Inferior parietal cortex (tissue), 1 donor: Measurements from ENCODE around the gene SORCS1.
"Not testable (repeated sequence)": the region's sequence is repeated elsewhere in the genome, so short reads cannot be mapped to it uniquely, and the experiment has no call there.

Experiments
- DNase-seq: peaks from one replicate; pipeline ENCODE4 v3.0.0-alpha.2; 2016; ENCODE audit errors: extremely low spot score

Gene SORCS1

GRCh38 chr10:107051769-107052168, 112.7 kb downstream of the SORCS1 start:
- no peak for DNase-seq

GRCh38 chr10:107043461-107043860, 121.0 kb downstream of the SORCS1 start:
- no peak for DNase-seq

DNA sequence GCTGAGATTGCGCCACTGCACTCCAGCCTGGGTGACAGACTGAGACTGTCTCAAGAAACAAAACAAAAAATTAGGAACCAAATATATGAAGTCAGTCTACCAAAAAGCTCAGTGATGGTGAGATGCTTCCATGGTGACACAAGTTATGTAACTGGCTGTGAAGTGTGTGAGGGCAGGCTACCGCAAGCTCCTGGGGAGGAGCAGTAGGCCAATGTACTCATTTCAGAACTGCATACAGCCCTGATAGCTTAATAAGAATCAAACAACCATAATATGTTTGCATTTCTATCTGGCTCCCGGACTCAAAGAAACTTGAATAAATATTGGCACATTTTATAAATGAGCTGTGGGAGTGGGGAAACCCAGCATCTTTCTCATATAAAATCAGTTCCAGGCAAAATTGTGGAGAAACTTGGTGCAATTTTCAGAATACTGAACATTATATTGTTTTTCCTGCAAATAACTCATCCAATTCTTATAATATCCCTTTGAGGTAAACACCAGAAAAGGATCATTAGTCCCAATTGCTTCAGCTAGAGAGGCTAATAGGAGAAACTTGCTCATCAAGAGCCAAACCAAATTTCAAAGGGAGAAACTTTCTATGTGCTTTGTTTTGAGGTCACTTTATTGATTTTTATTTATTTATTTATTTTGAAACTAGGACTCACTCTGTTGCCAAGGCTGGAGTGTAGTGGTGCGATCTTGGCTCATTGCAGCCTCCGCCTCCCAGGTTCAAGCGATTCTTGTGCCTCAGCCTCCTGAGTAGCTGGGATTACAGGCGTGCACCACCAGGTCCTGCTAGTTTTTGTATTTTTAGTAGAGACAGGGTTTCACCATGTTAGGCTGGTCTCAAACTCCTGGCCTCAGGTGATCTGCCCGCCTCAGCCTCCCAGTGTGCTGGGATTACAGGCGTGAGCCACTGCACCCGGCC, 127.0 kb downstream of the SORCS1 start:
- no peak for DNase-seq

DNA sequence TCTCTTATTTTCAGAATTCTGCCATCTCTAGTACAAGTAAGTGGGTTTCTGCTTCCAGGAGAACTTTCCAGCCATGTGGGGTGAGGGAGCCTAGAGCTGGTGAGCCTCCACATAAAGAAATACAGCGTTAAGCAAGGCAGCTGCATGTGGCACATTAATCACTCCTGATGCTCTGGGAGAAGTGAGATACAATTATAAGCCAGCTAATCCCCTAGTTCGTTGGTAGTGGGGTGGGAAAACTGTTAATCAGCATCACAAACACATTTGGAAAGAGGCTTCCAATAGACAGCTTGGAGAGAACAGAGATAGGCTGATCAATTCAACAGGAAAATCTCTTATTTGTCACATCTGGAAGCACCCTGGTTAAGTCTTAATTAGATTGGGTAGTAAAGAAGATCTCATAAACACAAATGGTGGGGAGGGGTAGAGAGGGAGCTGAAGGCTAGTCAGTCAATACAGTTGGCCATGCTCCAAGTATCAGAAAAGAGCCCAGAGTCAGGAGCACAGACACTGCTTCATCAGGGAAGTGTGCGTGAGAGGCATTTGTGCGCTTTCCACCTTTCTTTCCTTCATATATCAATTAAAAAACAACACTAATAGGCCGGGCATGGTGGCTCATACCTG, 130.6 kb downstream of the SORCS1 start:
- DNase-seq = no peak

- DNase-seq = no peak
These were observed 131.7 kb downstream of the SORCS1 start for GRCh38 chr10:107032700-107033401.

DNA sequence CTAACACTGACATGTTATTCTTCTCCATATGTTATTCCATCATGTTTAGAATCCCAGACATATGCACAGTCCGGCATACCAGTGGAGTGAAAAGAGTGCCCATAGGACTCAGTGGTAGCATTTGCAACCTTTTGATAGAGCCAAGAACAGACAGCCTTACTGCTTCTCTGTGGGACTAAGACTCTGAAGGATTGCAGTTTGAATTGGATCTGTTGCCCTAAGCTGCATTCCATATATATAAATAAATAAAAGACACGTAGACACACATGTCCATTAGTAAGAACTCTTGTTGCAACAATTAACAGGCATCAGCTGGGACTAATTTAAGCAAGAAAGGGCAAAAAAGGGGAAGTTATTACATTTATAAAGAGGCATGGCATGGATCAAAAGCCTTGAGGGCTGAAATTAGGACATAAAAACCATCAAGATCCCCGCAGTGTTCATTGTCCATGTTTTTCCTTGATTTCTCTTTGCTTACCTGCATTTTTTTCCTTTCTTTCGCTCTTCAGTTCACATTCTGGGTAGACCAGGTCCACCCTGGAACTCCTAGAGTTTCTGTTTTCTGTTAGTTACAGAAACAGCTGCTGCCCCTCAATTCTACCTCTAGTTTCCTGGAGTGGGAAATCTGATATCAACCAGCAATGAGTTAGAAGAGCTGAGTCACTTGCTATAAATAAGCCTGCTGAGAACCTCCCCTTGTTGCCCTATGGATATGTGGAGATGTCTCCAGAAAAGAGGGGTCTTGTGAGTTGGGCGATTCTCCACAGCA, 132.4 kb downstream of the SORCS1 start:
- DNase-seq = no peak

DNA sequence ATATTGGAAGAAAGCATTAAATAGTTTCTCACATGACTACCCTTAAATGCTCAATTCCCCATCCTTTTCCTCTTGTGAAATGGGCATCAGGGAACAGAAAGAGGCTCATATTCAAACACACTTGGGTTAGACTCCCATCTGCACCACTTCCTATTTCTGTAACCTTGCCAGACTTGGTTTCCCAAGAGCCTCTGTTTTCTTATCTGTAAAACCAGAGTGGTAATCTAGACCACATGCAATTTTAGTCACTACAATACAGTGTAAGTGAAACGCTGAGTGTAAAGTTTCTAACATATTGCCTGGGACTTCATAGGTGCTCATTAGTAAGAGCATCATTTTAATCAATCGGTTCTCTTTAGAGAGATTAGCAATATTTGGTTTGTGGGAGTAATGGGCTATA, 136.3 kb downstream of the SORCS1 start:
- no peak for DNase-seq

DNA sequence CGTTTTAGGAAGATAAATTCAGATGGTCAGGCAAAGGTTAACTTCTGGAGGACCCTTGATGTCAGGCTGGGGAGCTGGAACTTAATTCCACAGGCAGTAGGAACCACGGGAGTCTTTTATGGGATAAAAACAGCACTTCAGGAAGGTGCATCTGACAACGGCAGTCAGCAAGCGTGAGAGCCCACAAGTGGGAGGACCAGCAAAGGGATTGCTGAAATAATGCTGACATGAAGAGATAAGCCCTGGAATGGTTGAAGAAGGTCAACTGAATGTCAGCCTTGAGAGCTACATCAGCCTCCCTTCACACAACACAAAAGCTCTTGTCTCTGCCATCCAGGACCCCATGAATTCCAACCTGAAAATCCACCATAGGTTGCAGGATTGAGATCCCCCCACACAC, 138.8 kb downstream of the SORCS1 start:
- DNase-seq = no peak

GRCh38 chr10:107024033-107024432, 140.5 kb downstream of the SORCS1 start:
- DNase-seq = not testable (repeated sequence)

- DNase-seq = no peak
These were observed 141.7 kb downstream of the SORCS1 start for GRCh38 chr10:107022600-107023354.

GRCh38 chr10:107019154-107019553, 145.4 kb downstream of the SORCS1 start:
- DNase-seq = no peak

- no peak for DNase-seq
These were observed 151.1 kb downstream of the SORCS1 start for GRCh38 chr10:107013258-107014006.

- no peak for DNase-seq
These were observed 152.5 kb downstream of the SORCS1 start for GRCh38 chr10:107011992-107012391.

GRCh38 chr10:107011105-107011504, 153.4 kb downstream of the SORCS1 start:
- DNase-seq = no peak

- DNase-seq = no peak
These were observed 154.0 kb downstream of the SORCS1 start for GRCh38 chr10:107010531-107010930.

DNA sequence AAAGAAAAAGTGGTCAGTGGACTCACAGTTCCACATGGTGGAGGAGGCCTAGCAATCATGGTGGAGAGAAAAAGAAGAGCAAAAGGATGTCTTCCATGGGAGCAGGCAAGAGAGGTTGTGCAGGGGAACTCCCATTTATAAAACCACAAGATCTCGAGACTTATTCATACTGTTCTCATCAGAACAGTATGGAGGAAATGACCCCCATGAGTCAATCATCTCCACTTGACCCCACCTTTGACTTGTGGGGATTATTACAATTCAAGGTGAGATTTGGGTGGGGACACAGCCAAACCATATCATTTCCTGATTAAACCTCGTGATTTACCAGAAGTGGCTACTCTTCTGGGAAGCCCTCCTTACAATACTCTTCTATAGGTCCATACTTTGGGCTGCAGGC, 160.1 kb downstream of the SORCS1 start:
- DNase-seq = no peak

- DNase-seq = no peak
These were observed 162.4 kb downstream of the SORCS1 start for GRCh38 chr10:107002068-107002467.

DNA sequence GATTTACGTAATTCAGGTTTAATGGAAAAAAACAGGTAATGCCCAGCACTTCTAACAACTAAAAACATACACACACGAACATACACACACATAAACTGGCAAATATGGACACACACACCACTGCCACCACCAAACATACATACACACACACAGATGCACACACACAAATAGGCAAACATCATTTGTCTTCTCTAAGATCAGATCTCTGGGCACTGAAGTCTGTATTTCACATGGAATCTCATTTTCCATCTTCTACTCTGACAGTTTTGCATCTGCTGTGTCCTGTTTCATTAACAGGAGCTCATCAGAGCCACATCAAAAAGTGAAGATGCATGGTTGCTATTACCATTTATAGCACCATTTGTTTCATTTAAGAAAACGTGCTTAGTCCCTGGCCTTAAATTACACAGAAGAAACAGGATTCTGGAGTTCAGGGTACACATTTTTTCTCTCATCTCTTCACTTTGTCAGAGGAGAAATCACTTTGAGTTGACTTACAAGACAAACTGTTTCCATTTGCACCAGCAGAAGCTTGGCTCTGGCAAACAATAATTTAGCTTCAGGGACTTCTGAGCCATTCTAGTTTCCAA, 165.3 kb downstream of the SORCS1 start:
- DNase-seq = no peak

DNA sequence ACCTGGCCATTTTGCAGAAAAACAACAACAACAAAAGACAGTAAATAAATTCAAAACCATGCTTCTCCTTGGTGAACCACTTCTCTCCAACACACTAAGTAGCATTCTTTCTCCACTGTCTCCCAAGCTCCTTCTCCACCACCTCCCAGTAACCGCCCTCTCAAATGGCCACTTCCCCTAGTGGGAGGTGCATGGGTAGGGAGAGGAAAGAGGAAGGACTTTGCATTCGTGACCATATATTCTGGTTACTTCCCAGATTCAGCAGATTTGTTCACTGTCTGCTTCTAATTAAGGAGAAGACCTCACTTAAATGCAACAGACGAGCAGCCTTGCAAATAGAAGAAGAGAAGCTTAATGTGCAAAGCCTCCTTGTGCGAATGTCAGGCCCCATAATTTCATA, 166.8 kb downstream of the SORCS1 start:
- peak; percentile 45 for DNase-seq

- no peak for DNase-seq
These were observed 168.0 kb downstream of the SORCS1 start for GRCh38 chr10:106996510-106996909.
